Astrocyte of the cerebellum (primary cell): ENCODE measurements around the gene TRIP11.

Source experiments
- DNase-seq: peaks from one replicate; pipeline ENCODE4 v3.0.0-alpha.2; 2011; ENCODE audit warnings: low read depth
- H3K4me3 ChIP-seq: 2 replicates; pipeline ENCODE4 v1.5.1; 2011; ENCODE audit warnings: mild to moderate bottlenecking, low read depth, low read length, moderate library complexity
- CTCF ChIP-seq: IDR thresholded peaks from 2 replicates; pipeline ENCODE4 v1.5.1; 2012; ENCODE audit warnings: low read length, low read depth, moderate library complexity, mild to moderate bottlenecking; ENCODE audit errors: missing control alignments
- in situ Hi-C: cut with HindIII; loops from 2 replicates; pipeline ENCODE4 v1.10.0; 2017; ENCODE audit warnings: low sequenced_read_pairs

The TRIP11 gene

GRCh38 chr14:91934554-91935285 is 105.1 kb downstream of the TRIP11 start:
- TF ChIP-seq CTCF = no peak
- no peak for DNase-seq
- in situ Hi-C loops = no loop called here
- no peak overlapping the region for H3K4me3 ChIP-seq

- no peak for TF ChIP-seq CTCF
- DNase-seq = no peak
- in situ Hi-C loops = no loop called here
- no peak overlapping the region for H3K4me3 ChIP-seq
These were observed 108.3 kb downstream of the TRIP11 start for GRCh38 chr14:91931478-91932088.

- in situ Hi-C loops = no loop called here
- DNase-seq = no peak
These were observed 110.2 kb downstream of the TRIP11 start for GRCh38 chr14:91929700-91930099.

GRCh38 chr14:91927800-91928199 is 112.1 kb downstream of the TRIP11 start:
- in situ Hi-C loops = no loop called here
- no peak overlapping the region for H3K4me3 ChIP-seq
- DNase-seq = no peak
- no peak for TF ChIP-seq CTCF

More at GRCh38 chr14:91929700-91930099, 110.2 kb downstream of the TRIP11 start:
- no peak for TF ChIP-seq CTCF
- no peak overlapping the region for H3K4me3 ChIP-seq

GRCh38 chr14:91927191-91927590 is 112.7 kb downstream of the TRIP11 start:
- in situ Hi-C loops = no loop called here
- no peak for DNase-seq
- no peak overlapping the region for H3K4me3 ChIP-seq
- TF ChIP-seq CTCF = no peak

- H3K4me3 ChIP-seq = no peak overlapping the region
- DNase-seq = no peak
- in situ Hi-C loops = no loop called here
- TF ChIP-seq CTCF = no peak
These were observed 113.5 kb downstream of the TRIP11 start for GRCh38 chr14:91926131-91926890.
